ENCODE measurements around the gene KRTAP20-1.

The KRTAP20-1 gene

GRCh38 chr21:30646904-30647414, 30.7 kb downstream of the KRTAP20-1 start:
- no peak for DNase-seq (ENCODE audit: low spot score)

GRCh38 chr21:30652891-30653290, 36.7 kb downstream of the KRTAP20-1 start:
- no peak for DNase-seq (ENCODE audit: low spot score)
